ENCODE results near the gene BICC1. TPM values are rescaled to one million over a fixed set of nuclear protein-coding genes. Genes with fewer than 3 reads are reported as not detected.

The BICC1 gene
- total RNA-seq, 1 donor from 2014 or later, result 0.41 TPM

- H3K4me3 ChIP-seq, result no peak overlapping the region
- Mint-ChIP-seq H3K4me1 (peaks cover 7% of the 10 kb centered on the region), H3K27ac (no peak overlapping the region), H3K27me3 (ENCODE audit: insufficient read depth, low read depth) (no peaks in the 10 kb centered on the region), H3K4me3 (no peak overlapping the region), H3K36me3 (peaks cover 2% of the 10 kb centered on the region), H3K9me3 (no peaks in the 10 kb centered on the region)
- no peak for TF ChIP-seq EZH2phosphoT487 (IDR thresholded peaks at IDR 0.05)
- no peak for TF ChIP-seq CTCF (IDR thresholded peaks at IDR 0.05)
- TF ChIP-seq EZH2 (IDR thresholded peaks at IDR 0.05), result no peak
- H3K27ac ChIP-seq, result no peak overlapping the region
- H3K27me3 ChIP-seq, result no peaks in the 10 kb centered on the region
- no peaks in the 10 kb centered on the region for H3K79me2 ChIP-seq (ENCODE audit: low read depth)
- no peak overlapping the region for H3K4me2 ChIP-seq
- no peaks in the 10 kb centered on the region for H3K36me3 ChIP-seq
- no peaks in the 10 kb centered on the region for H3F3A ChIP-seq (ENCODE audit: low read depth)
- no peak overlapping the region for H2AFZ ChIP-seq (replicated peaks)
- no peak overlapping the region for H3K9ac ChIP-seq
- H3K9me3 ChIP-seq (ENCODE audit: low read depth), result no peaks in the 10 kb centered on the region
- H4K20me1 ChIP-seq (ENCODE audit: low read depth), result no peaks in the 10 kb centered on the region
- H3K4me1 ChIP-seq, result no peaks in the 10 kb centered on the region
- no peak for DNase-seq (ENCODE audit: low spot score)
These were observed 293.7 kb downstream of the BICC1 start for GRCh38 chr10:58806323-58806722.

- TF ChIP-seq EZH2phosphoT487 (IDR thresholded peaks at IDR 0.05) (no peak), EZH2 (IDR thresholded peaks at IDR 0.05) (no peak), CTCF (IDR thresholded peaks at IDR 0.05) (no peak)
- H3K36me3 Mint-ChIP-seq, result peaks cover 2% of the 10 kb centered on the region
- Histone ChIP-seq H3K27me3 (no peaks in the 10 kb centered on the region), H3F3A (ENCODE audit: low read depth) (no peaks in the 10 kb centered on the region), H3K4me3 (no peak overlapping the region), H3K36me3 (no peaks in the 10 kb centered on the region), H3K4me1 (no peaks in the 10 kb centered on the region), H3K27ac (no peak overlapping the region), H3K79me2 (ENCODE audit: low read depth) (no peaks in the 10 kb centered on the region), H3K4me2 (no peak overlapping the region), H4K20me1 (ENCODE audit: low read depth) (no peaks in the 10 kb centered on the region), H3K9ac (no peak overlapping the region), H2AFZ (replicated peaks) (no peak overlapping the region), H3K9me3 (ENCODE audit: low read depth) (no peaks in the 10 kb centered on the region)
- DNase-seq (ENCODE audit: low spot score), result no peak
- no peak overlapping the region for H3K27ac Mint-ChIP-seq
- no peaks in the 10 kb centered on the region for H3K27me3 Mint-ChIP-seq (ENCODE audit: insufficient read depth, low read depth)
- peaks cover 1% of the 10 kb centered on the region for H3K4me1 Mint-ChIP-seq
- no peaks in the 10 kb centered on the region for H3K9me3 Mint-ChIP-seq
- no peak overlapping the region for H3K4me3 Mint-ChIP-seq
These were observed 294.4 kb downstream of the BICC1 start for GRCh38 chr10:58806970-58807628.

- Histone ChIP-seq H3K9me3 (ENCODE audit: low read depth) (no peaks in the 10 kb centered on the region), H3K27me3 (no peaks in the 10 kb centered on the region), H3K79me2 (ENCODE audit: low read depth) (no peaks in the 10 kb centered on the region), H3K4me1 (no peaks in the 10 kb centered on the region), H3K27ac (no peak overlapping the region), H3K36me3 (no peaks in the 10 kb centered on the region), H3K9ac (no peak overlapping the region), H2AFZ (replicated peaks) (no peak overlapping the region), H3K4me2 (no peak overlapping the region), H4K20me1 (ENCODE audit: low read depth) (no peaks in the 10 kb centered on the region), H3F3A (ENCODE audit: low read depth) (no peaks in the 10 kb centered on the region), H3K4me3 (no peak overlapping the region)
- Mint-ChIP-seq H3K9me3 (no peaks in the 10 kb centered on the region), H3K36me3 (peaks cover 2% of the 10 kb centered on the region), H3K27ac (no peak overlapping the region), H3K27me3 (ENCODE audit: insufficient read depth, low read depth) (no peaks in the 10 kb centered on the region), H3K4me1 (no peaks in the 10 kb centered on the region), H3K4me3 (no peak overlapping the region)
- TF ChIP-seq CTCF (IDR thresholded peaks at IDR 0.05) (no peak), EZH2 (IDR thresholded peaks at IDR 0.05) (no peak), EZH2phosphoT487 (IDR thresholded peaks at IDR 0.05) (no peak)
- no peak for DNase-seq (ENCODE audit: low spot score)
These were observed 295.0 kb downstream of the BICC1 start for GRCh38 chr10:58807629-58808022.
